GM18873 (cell line): ENCODE results near the gene USP4.
"Not testable (repeated sequence)": the region's sequence is repeated elsewhere in the genome, so short reads cannot be mapped to it uniquely, and the experiment has no call there.

Experiments used
- ATAC-seq: cut with Tn5 transposase; IDR thresholded peaks from one replicate; pipeline ENCODE4 v1.9.1; 2021; ENCODE audit warnings: mild to moderate bottlenecking, moderate library complexity, moderate number of reproducible peaks; ENCODE audit not compliant: unreplicated experiment, low FRiP score

Gene USP4

DNA sequence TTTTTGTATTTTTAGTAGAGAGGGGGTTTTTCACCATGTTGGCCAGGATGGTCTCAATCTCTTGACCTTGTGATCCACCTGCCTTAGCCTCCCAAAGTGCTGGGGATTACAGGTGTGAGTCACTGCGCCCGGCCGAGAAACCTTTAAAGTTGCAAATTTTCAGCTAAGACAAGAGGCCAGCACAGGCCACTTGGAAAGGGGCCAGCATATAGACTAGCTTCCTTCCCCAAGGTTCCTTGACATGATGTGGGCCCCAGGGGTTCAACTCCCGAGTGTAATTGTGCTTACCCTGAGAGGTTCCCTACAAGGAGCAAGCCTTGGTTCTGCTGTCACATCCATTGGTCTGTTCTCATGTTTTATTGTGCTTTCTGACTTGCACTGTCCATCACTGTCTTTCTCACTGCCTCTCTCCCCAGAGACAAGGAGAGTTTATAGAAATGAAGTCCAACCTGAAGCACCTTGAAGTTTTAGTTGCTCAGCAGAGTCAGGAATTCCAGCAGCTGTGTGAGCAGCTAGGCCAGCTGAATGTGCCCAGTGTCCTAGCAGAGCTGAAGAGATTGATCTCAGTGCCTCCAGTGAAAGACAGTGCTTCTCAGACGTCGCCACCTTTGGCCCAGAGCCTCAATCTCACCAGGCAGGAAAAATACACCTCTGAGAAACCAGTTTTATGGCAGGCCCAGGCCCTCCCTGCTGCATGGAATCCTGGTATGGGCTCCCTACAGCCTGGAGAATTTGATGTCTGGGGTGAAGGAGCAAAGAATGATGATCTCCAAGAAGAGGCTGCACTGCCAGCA is 83.9 kb downstream of the USP4 start:
- no peak for ATAC-seq

DNA sequence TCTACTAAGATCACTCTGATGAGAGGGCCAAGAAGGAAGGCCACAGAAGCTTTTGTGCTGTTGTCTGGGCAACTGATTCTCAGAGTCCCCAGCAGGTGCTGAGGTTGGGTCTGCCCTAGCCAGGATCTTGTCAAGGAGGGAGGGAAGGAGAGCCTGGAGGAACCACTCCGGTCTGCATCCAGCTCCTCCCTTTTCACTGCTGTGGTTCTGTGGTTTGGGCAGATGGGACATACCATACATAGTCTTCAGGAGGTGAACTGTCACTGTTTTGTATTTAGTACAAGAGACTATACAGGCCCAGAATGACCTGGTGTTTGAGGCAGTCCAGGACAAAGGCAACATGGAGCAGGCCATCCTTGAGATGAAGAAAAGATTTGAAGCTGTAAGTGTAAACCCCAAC is 84.7 kb downstream of the USP4 start:
- no peak for ATAC-seq

DNA sequence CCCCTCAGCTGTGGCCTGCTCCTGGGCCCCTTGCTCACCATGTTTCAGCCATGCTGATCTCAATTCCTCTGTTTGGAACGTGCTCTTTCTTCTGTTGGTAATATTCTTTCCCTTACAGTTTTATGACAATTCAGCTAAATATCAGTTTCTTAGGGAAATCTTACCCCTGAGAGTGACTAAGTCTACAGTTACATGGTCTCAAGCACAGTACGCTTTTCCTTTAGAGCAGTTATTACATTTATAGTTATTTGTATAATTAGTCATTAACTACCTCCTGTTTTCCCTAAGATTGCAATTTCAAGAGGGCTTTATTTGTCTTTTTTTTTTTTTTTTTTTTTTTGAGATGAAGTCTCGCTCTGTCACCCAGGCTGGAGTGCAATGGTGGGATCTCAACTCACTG is 86.3 kb downstream of the USP4 start:
- no peak for ATAC-seq

DNA sequence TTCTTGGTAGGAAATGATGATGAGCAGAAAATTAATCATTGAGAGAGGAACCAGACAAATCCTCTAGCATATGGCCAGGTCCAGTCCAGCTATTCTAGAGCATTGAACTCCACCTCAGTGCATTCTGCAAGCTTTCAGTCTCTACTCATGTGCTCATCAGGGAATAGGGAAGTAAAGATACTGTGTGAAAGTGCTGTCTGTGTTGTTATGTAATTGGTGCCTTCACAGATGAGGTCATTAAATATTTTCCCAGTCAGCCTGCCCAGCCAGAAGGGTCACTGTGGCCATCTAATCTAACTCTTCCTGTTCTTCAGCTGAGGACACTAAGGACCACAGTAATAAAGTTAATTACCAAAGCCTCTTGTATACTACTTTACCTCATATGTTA is 91.0 kb downstream of the USP4 start:
- ATAC-seq, result no peak

DNA sequence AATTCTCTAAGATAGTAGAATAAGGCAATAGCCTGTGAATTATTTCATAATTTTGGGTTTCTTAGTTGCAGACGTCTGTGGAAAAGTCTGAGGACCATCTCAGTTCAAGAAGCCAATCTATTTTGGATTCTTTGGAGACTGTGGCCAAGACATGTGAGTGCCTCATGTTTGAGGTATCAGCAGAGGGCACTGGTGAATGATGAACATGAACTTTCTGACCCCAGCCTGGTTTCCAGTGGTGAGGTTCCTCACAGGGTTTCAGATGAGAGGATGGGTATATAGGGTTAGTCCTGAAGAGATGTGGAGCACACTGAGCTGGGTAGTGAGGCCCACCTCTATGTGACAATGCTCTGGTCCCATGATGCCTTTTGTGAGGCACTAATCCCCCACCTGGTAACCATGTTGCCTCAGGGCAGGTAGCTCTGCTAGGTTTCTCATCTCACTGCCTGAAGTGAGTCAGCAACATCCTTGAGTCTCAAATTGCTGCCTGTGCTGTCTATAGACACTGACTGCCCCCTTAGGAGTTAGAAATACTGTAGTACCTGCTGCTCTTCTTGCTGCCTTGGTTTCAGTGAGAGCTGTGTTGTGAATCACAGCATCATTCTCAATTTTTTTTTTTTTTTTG is 95.2 kb downstream of the USP4 start:
- ATAC-seq, result no peak

DNA sequence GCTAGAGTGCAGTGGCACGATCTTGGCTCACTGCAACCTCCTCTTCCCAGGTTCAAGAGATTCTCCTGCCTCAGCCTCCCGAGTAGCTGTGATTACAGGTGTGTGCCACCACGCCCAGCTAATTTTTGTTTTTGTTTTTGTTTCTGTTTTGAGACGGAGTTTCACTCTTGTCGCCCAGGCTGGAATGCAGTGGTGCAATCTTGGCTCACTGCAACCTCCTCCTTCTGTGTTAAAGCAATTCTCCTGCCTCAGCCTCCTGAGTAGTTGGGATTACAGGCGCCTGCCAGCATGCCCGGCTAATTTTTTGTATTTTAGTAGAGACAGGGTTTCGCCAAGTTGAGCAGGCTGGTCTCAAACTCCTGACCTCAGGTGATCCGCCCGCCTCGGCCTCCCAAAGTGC is 99.8 kb downstream of the USP4 start:
- not testable (repeated sequence) for ATAC-seq

DNA sequence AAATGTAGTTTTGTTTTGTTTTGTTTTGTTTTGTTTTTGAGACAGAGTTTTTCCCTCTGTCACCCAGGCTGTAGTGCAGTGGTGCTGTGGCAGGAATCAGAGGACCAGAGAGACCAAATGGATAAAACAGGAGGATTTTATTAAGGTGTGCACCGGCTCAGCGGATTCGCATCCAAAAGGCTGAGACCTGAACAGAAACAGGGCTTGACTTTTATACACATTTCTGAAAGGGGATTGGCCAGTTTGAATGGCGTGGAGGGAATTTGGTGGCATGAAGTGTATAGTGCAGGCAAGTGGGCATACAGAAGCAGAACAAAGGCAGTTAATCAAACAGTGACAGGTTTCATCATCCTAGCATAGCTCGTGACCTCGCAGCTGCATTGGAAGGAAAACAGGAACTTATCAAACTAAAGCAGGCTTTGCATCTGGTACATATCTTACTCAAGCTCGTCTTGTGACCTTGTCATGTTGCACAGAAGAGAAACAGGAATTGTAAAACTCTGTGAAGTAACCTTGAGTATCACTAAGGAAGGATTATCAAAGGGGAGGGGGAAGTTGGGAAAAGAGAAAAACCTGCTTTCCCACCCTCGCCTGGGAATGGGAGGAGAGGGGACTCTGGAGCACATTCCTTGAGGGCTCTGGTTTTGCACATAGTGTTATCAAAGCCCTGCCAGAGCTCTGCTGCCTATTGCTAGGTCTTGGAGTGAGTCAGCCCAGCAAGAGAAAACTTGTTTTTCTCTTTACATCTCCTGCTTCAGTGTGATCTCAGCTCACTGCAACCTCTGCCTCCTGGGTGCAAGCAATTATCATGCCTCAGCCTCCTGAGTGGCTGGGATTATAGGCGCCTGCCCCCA is 101.4 kb downstream of the USP4 start:
- no peak for ATAC-seq

DNA sequence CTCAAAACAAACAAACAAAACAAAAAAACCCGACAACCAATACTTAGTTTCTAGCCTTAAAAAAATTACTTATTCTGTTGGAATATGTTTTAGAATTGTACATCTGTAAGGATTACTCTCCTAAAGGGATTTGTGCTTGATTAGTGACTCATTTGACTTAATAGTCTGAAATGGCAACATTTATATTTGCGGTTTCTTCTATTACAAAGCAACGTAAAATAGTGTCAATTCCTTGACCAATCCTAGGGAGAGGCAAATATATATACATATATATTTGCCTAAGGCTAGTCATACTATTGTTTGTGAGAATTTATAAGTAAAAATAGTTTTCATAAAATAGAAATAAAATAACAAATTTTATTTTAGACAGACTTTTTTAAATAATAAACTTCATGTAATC is 102.5 kb downstream of the USP4 start:
- no peak for ATAC-seq

DNA sequence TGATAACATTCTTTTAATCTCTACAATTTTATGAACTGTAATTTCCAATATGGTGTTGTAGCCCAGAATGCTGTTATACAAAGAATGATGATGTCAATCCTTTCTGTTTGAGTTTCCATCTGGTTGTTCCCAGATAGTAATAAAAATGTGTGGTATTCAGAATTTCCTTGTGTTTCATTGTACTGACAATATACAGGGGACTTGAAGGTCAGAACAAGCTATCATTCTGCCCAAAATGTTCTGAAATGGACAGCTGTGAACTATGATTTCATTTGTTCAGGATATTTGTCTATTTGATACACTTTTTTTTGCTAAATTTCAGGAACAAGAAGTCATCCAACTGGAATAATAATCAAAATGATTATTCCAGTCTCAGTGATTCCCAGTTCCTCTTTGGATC is 103.6 kb downstream of the USP4 start:
- no peak for ATAC-seq

DNA sequence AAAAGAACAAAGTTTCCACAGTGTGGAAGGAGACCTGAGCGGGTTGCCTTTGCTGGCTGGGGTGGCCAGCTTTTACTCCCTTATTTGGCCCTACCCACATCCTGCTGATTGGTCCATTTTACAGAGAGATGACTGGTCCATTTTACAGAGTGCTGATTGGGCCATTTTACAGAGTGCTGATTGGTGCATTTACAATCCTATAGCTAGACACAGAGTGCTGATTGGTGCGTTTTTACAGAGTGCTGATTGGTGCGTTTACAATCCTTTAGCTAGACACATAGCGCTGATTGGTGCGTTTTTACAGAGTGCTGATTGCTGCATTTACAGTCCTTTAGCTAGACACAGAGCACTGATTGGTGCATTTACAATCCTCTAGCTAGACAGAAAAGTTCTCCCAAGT is 111.0 kb downstream of the USP4 start:
- ATAC-seq, result not testable (repeated sequence)
